Left lung (tissue), 10 donors: ENCODE measurements around the gene PDE4D. TPM values are rescaled to one million over a fixed set of nuclear protein-coding genes. Genes with fewer than 3 reads are reported as not detected.
"Not testable (repeated sequence)": the region's sequence is repeated elsewhere in the genome, so short reads cannot be mapped to it uniquely, and the experiment has no call there.

Source experiments
- ATAC-seq: fragments of 200-7000 bp; cut with Tn5 transposase; one replicate; pipeline ENCODE4 v1.9.1; 2020; ENCODE audit warnings: moderate library complexity
- DNase-seq, 4 donors: peaks; one replicate each; pipeline ENCODE4 v3.0.0-alpha.2; 2013 to 2020
- H3K27ac ChIP-seq, 2 donors: fragments of 200-600 bp; sonication (generic) in 1 of 2; one replicate each; pipeline versions ENCODE4 v1.5.0 to v1.8.0; 2020 to 2021
- H3K27me3 ChIP-seq, 2 donors: fragments of 200-600 bp; sonication (generic) in 1 of 2; one replicate each; pipeline versions ENCODE4 v1.5.0 to v1.8.0; 2020 to 2021
- H3K36me3 ChIP-seq, 2 donors: fragments of 200-600 bp; sonication (generic) in 1 of 2; one replicate each; pipeline versions ENCODE4 v1.5.0 to v1.8.0; 2020 to 2021
- H3K4me1 ChIP-seq, 2 donors: fragments of 200-600 bp; one replicate each; pipeline ENCODE4 v1.8.0; 2021
- H3K4me3 ChIP-seq, 2 donors: fragments of 200-600 bp; sonication (generic) in 1 of 2; one replicate each; pipeline versions ENCODE4 v1.5.0 to v1.8.0; 2020 to 2021; ENCODE audit warnings: mild to moderate bottlenecking in 1 of 2
- H3K9me3 ChIP-seq, 2 donors: fragments of 200-600 bp; sonication (generic) in 1 of 2; one replicate each; pipeline versions ENCODE4 v1.5.0 to v1.8.0; 2020 to 2021
- intact Hi-C, 2 donors: fragments of 100-400 bp; cut with DNase I; formaldehyde crosslinking; loops; one replicate each; pipeline versions ENCODE4 v1.11.2 to v1.14.2; 2022
- polyA plus RNA-seq, 6 donors: library from polyadenylated mRNA; unstranded; fragments of 120-200 nt; gene quantifications; one replicate each; pipeline ENCODE4 v1.2.1, GENCODE V29; 2013; ENCODE audit not compliant: insufficient read length in 6 of 6
- total RNA-seq, 2 donors: library from RNA; stranded (reverse); fragmentation: NEBNext Ultra II Directional; extraction: Animal tissue kit (Norgen Biotek cat#: 25700); gene quantifications; one replicate each; pipeline ENCODE4 v1.2.1, GENCODE V29; 2021
- TF ChIP-seq, protein P1 (sequence below), 2 donors: fragments of 200-600 bp; sonication (generic) in 1 of 2; IDR thresholded peaks; one replicate each; pipeline versions ENCODE4 v1.5.0 to v1.8.0; 2021; ENCODE audit warnings: antibody characterized with exemption in 2 of 2
- donor health status: DM: no; HTN: yes; CAD: no.
- donor health status: DM: no; HTN: no; CAD: no.

The PDE4D gene
- total and polyA plus RNA-seq, 8 donors: 21.4 to 57.1 (median 25.4) TPM

DNA sequence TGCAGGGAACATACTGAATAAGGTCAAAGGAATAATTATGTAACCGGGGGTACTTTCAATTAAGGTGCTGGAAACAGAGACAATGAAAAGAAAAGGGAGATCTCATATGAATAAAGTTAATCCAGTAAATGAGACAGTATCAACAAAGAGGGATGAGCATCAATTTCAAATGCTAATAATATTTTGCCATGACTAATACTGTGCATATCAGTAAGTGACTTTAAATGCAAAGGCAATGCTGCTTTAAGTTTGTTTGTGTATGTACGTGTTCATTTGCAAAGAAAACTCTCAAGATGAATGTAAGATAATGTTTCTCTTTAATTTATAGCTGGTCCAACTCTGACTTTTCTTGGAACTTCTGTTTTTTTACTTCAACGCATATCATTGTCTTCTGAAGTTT, 139.9 kb downstream of the PDE4D start:
- no peaks in the 10 kb centered on the region for H3K9me3 ChIP-seq
- H3K4me1 ChIP-seq: no peaks in the 10 kb centered on the region
- intact Hi-C loops: no loop called here
- ATAC-seq: no peak
- H3K4me3 ChIP-seq: no peak overlapping the region
- TF ChIP-seq, protein P1, sequence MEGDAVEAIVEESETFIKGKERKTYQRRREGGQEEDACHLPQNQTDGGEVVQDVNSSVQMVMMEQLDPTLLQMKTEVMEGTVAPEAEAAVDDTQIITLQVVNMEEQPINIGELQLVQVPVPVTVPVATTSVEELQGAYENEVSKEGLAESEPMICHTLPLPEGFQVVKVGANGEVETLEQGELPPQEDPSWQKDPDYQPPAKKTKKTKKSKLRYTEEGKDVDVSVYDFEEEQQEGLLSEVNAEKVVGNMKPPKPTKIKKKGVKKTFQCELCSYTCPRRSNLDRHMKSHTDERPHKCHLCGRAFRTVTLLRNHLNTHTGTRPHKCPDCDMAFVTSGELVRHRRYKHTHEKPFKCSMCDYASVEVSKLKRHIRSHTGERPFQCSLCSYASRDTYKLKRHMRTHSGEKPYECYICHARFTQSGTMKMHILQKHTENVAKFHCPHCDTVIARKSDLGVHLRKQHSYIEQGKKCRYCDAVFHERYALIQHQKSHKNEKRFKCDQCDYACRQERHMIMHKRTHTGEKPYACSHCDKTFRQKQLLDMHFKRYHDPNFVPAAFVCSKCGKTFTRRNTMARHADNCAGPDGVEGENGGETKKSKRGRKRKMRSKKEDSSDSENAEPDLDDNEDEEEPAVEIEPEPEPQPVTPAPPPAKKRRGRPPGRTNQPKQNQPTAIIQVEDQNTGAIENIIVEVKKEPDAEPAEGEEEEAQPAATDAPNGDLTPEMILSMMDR (IDR thresholded peaks at IDR 0.05): no peak
- no peaks in the 10 kb centered on the region for H3K27me3 ChIP-seq
- no peak overlapping the region for H3K27ac ChIP-seq
- no peaks in the 10 kb centered on the region for H3K36me3 ChIP-seq
- DNase-seq: no peak

- Histone ChIP-seq H3K4me3 (no peak overlapping the region), H3K4me1 (no peaks in the 10 kb centered on the region), H3K27me3 (no peaks in the 10 kb centered on the region), H3K27ac (no peak overlapping the region), H3K36me3 (no peaks in the 10 kb centered on the region), H3K9me3 (no peaks in the 10 kb centered on the region)
- ATAC-seq (no peak), DNase-seq (no peak)
- intact Hi-C loops: no loop called here
- TF ChIP-seq, protein P1 (IDR thresholded peaks at IDR 0.05): no peak
Observed at GRCh38 chr5:59749782-59750520, 143.6 kb downstream of the PDE4D start.

- H3K27ac ChIP-seq, intact Hi-C loops, DNase-seq, H3K4me1 ChIP-seq, ATAC-seq, H3K4me3 ChIP-seq, H3K36me3 ChIP-seq, H3K27me3 ChIP-seq, H3K9me3 ChIP-seq: not testable (repeated sequence)
Observed at GRCh38 chr5:59748036-59748663, 145.4 kb downstream of the PDE4D start.

- H3K27me3 ChIP-seq: no peaks in the 10 kb centered on the region
- DNase-seq (no peak), ATAC-seq (no peak)
- H3K9me3 ChIP-seq: no peaks in the 10 kb centered on the region
- H3K4me3 ChIP-seq: no peak overlapping the region
- no peaks in the 10 kb centered on the region for H3K4me1 ChIP-seq
- H3K27ac ChIP-seq: no peak overlapping the region
- TF ChIP-seq, protein P1 (IDR thresholded peaks at IDR 0.05): no peak
- intact Hi-C loops: no loop called here
- H3K36me3 ChIP-seq: no peaks in the 10 kb centered on the region
Observed at GRCh38 chr5:59746241-59746765, 147.2 kb downstream of the PDE4D start.

DNA sequence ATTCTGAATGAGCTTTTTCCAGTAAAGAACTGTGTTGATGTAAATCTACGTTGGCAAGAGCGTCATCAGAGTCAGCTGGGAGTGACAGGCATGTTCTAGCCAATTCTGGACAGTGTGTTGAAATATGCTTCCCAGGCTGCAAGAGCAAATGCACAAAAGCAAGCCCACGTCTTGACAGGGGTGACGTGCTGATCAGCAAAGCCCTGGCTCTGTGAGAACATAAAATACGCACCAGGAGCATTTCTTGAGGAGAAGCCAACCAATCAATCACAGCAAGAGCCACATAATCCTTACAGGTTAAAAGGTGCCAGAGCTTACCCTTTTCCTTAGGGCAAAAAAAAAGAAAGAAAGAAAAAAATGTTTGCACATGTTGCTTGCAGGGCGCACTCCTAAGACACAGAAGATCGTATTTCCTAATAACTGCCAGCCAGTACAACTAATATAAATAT, 148.1 kb downstream of the PDE4D start:
- Histone ChIP-seq H3K9me3 (no peaks in the 10 kb centered on the region), H3K27me3 (no peaks in the 10 kb centered on the region), H3K27ac (peak overlapping the region in 1 of 2 donors; percentile 10), H3K4me3 (no peak overlapping the region), H3K36me3 (no peaks in the 10 kb centered on the region), H3K4me1 (no peaks in the 10 kb centered on the region)
- TF ChIP-seq, protein P1 (IDR thresholded peaks at IDR 0.05): no peak
- intact Hi-C loops: no loop called here
- peak in 2 of 4 donors; percentile 74 to 88 for DNase-seq
- peak; percentile 78 for ATAC-seq
